K562 (cell line): ENCODE data around the gene NQO2. TPM values are rescaled to one million over a fixed set of nuclear protein-coding genes. Genes with fewer than 3 reads are reported as not detected.

Experiments
- GABPB1 ChIP-seq: sonication (generic); formaldehyde crosslinking; IDR thresholded peaks from 2 replicates; pipeline ENCODE4 v1.8.0; 2022; ENCODE audit warnings: mild to moderate bottlenecking, missing genetic modification reagents
- KDM4B ChIP-seq, 2 experiments: fragments of 450-650 bp in 1 of 2; sonication (generic) in 1 of 2; IDR thresholded peaks; 2 replicates each; pipeline ENCODE4 v1.6.1; 2016 to 2017; ENCODE audit warnings: borderline replicate concordance in 2 of 2, antibody characterized with exemption in 1 of 2, low read depth in 1 of 2, mild to moderate bottlenecking in 1 of 2
- PRMT5 ChIP-seq: sonication (generic); formaldehyde crosslinking; IDR thresholded peaks from 2 replicates; pipeline ENCODE4 v1.5.0; 2020; ENCODE audit warnings: missing genetic modification reagents
- RBBP5 ChIP-seq: fragments of 200-600 bp; sonication (generic); IDR thresholded peaks from 2 replicates; pipeline ENCODE4 v1.6.1; 2012; ENCODE audit warnings: borderline replicate concordance, mild to moderate bottlenecking, low read length, control low read depth, inconsistent platforms; ENCODE audit not compliant: insufficient read depth, poor library complexity, severe bottlenecking
- RBM15 ChIP-seq: fragments of 200-400 bp; formaldehyde crosslinking; IDR thresholded peaks from 2 replicates; pipeline ENCODE4 v1.6.1; 2018; ENCODE audit warnings: mild to moderate bottlenecking, low read length, moderate library complexity; ENCODE audit not compliant: insufficient read depth
- SAP30 ChIP-seq: fragments of 200-600 bp; sonication (generic); IDR thresholded peaks from 2 replicates; pipeline ENCODE4 v1.6.1; 2012; ENCODE audit warnings: borderline replicate concordance, low read depth, mild to moderate bottlenecking, moderate library complexity, low read length, control low read depth, inconsistent platforms; ENCODE audit not compliant: insufficient read depth, poor library complexity, severe bottlenecking
- SREBF1 ChIP-seq: fragments of 150-350 bp; IDR thresholded peaks from 2 replicates; pipeline ENCODE4 v1.6.1; 2014; ENCODE audit warnings: antibody characterized with exemption, low read depth, low read length, borderline replicate concordance
- ZC3H4 ChIP-seq: sonication (generic); formaldehyde crosslinking; IDR thresholded peaks from 2 replicates; pipeline ENCODE4 v1.9.0; 2021; ENCODE audit warnings: missing genetic modification reagents, borderline replicate concordance
- ZNF197 ChIP-seq: fragments of 200-800 bp; sonication (Bioruptor generic); IDR thresholded peaks from 2 replicates; pipeline ENCODE4 v1.6.1; 2016; ENCODE audit warnings: low read depth, missing genetic modification characterization, missing compliant biosample characterization
- polyA plus RNA-seq, 8 experiments: library from polyadenylated mRNA; depleted of rRNA in 4 of 8; stranded (reverse) in 5 of 8; unstranded in 3 of 8; fragments of >200 nt; fragmentation: Nextera tagmentation in 2 of 8; fragmentation: Illumina TruSeq in 1 of 8; extraction: Ambion mirVana in 2 of 8; extraction: Trizol in 1 of 8; gene quantifications; 2 replicates each; pipeline versions ENCODE4 v1.2.1 to v1.2.3, GENCODE V29; 2011 to 2014; ENCODE audit warnings: inconsistent platforms in 1 of 8, missing spikeins in 1 of 8
- total RNA-seq, 7 experiments: library from RNA; depleted of rRNA in 6 of 7; stranded (reverse); fragments of >200 nt in 6 of 7; fragmentation: Illumina TruSeq in 2 of 7; extraction: Trizol in 2 of 7; gene quantifications; 2 replicates each; pipeline versions ENCODE4 v1.2.1 to v1.2.3, GENCODE V29; 2011 to 2021; ENCODE audit warnings: low replicate concordance in 1 of 7
- TF ChIP-seq, protein P1 (sequence below): sonication (generic); IDR thresholded peaks from 2 replicates; pipeline ENCODE4 v1.6.1; 2016
- TF ChIP-seq, protein P2 (sequence below), 2 experiments: fragments of 450-650 bp in 1 of 2; sonication (generic) in 1 of 2; formaldehyde crosslinking in 1 of 2; IDR thresholded peaks in 1 of 2; conservative IDR thresholded peaks in 1 of 2; 2 replicates each; pipeline versions ENCODE4 v1.6.1 to v1.8.1; 2016 to 2023; ENCODE audit warnings: mild to moderate bottlenecking in 2 of 2, moderate library complexity in 2 of 2, inconsistent platforms in 1 of 2, missing genetic modification reagents in 1 of 2
- TF ChIP-seq, protein P3 (sequence below): fragments of 250-450 bp; sonication (Bioruptor Pico); IDR thresholded peaks from 2 replicates; pipeline ENCODE4 v1.4.0; 2020
- TF ChIP-seq, protein P4 (sequence below): fragments of 250-450 bp; sonication (Bioruptor Pico); IDR thresholded peaks from 2 replicates; pipeline ENCODE4 v1.4.0; 2020; ENCODE audit warnings: mild to moderate bottlenecking, moderate library complexity

NQO2 gene
- total and polyA plus RNA-seq, 9 of the 15 experiments (the other 6 are each of a cell fraction or from before 2014, with no cell fraction given) = 54.6 to 214 (median 116) TPM

DNA sequence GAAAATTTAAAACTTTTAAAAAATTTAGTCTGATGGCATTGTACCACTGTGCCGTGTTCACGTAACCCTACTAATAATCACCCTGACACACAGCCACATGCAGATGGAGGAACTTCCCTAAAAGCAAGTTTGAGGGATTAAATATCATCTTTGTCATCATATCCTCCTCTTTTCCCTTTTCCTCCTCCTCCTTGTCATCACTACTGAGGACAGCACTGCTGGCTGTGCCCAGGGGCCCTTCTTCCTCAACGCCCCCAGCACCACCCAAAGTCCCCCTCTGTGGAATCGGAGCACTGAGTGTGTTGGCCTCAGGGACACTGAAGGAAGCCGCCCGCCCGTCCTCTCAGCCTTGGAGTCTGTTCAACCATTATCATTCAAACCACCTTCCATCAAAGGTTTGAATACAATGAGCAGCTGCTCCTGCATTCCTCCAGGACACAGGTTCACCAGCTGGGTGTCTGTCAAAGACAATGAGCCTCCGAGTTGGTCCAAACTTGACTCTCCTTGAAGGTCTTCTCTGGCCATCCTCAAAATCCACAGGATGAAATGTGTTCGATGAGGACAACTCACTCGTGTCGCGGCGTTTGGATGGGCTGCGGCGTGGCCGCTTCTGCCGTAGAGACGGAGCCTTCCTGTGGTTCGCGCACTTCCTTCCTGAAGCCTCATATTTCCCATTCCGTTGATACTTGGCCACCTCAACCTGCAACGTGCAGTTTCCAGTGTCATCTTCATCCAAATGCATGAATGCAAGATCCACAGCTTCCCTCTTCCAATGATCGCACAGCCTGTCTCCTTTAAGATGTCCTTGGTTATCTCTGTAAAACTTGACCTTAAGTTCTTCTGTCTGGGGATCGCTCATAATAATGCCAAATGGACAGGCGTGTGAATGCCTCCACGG lies 23.3 kb downstream of the NQO2 start (continued):
- TF ChIP-seq RBBP5 = no peak
- no peak for TF ChIP-seq SREBF1
- TF ChIP-seq RBM15 = no peak
- no peak for TF ChIP-seq ZNF197 (CRISPR knock-in tag)
- TF ChIP-seq ZC3H4 (CRISPR knock-in tag) = no peak
- TF ChIP-seq GABPB1 (CRISPR knock-in tag) = no peak
- TF ChIP-seq, protein P1, sequence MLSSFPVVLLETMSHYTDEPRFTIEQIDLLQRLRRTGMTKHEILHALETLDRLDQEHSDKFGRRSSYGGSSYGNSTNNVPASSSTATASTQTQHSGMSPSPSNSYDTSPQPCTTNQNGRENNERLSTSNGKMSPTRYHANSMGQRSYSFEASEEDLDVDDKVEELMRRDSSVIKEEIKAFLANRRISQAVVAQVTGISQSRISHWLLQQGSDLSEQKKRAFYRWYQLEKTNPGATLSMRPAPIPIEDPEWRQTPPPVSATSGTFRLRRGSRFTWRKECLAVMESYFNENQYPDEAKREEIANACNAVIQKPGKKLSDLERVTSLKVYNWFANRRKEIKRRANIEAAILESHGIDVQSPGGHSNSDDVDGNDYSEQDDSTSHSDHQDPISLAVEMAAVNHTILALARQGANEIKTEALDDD = no peak
- TF ChIP-seq, protein P2, sequence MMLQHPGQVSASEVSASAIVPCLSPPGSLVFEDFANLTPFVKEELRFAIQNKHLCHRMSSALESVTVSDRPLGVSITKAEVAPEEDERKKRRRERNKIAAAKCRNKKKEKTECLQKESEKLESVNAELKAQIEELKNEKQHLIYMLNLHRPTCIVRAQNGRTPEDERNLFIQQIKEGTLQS (IDR thresholded peaks at IDR 0.05) = no peak
- TF ChIP-seq, protein P2 (CRISPR knock-in tag; conservative IDR thresholded peaks at IDR 0.05) = no peak
- TF ChIP-seq KDM4B (IDR thresholded peaks at IDR 0.05; ENCODE audit: borderline replicate concordance in 2 of 2, low read depth in 1 of 2) = no peak
- no peak for TF ChIP-seq SAP30
- TF ChIP-seq, protein P3, sequence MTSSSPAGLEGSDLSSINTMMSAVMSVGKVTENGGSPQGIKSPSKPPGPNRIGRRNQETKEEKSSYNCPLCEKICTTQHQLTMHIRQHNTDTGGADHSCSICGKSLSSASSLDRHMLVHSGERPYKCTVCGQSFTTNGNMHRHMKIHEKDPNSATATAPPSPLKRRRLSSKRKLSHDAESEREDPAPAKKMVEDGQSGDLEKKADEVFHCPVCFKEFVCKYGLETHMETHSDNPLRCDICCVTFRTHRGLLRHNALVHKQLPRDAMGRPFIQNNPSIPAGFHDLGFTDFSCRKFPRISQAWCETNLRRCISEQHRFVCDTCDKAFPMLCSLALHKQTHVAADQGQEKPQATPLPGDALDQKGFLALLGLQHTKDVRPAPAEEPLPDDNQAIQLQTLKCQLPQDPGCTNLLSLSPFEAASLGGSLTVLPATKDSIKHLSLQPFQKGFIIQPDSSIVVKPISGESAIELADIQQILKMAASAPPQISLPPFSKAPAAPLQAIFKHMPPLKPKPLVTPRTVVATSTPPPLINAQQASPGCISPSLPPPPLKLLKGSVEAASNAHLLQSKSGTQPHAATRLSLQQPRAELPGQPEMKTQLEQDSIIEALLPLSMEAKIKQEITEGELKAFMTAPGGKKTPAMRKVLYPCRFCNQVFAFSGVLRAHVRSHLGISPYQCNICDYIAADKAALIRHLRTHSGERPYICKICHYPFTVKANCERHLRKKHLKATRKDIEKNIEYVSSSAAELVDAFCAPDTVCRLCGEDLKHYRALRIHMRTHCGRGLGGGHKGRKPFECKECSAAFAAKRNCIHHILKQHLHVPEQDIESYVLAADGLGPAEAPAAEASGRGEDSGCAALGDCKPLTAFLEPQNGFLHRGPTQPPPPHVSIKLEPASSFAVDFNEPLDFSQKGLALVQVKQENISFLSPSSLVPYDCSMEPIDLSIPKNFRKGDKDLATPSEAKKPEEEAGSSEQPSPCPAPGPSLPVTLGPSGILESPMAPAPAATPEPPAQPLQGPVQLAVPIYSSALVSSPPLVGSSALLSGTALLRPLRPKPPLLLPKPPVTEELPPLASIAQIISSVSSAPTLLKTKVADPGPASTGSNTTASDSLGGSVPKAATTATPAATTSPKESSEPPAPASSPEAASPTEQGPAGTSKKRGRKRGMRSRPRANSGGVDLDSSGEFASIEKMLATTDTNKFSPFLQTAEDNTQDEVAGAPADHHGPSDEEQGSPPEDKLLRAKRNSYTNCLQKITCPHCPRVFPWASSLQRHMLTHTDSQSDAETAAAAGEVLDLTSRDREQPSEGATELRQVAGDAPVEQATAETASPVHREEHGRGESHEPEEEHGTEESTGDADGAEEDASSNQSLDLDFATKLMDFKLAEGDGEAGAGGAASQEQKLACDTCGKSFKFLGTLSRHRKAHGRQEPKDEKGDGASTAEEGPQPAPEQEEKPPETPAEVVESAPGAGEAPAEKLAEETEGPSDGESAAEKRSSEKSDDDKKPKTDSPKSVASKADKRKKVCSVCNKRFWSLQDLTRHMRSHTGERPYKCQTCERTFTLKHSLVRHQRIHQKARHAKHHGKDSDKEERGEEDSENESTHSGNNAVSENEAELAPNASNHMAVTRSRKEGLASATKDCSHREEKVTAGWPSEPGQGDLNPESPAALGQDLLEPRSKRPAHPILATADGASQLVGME (CRISPR knock-in tag) = no peak; the same call in 1 of the 2 replicates
- TF ChIP-seq, protein P4, sequence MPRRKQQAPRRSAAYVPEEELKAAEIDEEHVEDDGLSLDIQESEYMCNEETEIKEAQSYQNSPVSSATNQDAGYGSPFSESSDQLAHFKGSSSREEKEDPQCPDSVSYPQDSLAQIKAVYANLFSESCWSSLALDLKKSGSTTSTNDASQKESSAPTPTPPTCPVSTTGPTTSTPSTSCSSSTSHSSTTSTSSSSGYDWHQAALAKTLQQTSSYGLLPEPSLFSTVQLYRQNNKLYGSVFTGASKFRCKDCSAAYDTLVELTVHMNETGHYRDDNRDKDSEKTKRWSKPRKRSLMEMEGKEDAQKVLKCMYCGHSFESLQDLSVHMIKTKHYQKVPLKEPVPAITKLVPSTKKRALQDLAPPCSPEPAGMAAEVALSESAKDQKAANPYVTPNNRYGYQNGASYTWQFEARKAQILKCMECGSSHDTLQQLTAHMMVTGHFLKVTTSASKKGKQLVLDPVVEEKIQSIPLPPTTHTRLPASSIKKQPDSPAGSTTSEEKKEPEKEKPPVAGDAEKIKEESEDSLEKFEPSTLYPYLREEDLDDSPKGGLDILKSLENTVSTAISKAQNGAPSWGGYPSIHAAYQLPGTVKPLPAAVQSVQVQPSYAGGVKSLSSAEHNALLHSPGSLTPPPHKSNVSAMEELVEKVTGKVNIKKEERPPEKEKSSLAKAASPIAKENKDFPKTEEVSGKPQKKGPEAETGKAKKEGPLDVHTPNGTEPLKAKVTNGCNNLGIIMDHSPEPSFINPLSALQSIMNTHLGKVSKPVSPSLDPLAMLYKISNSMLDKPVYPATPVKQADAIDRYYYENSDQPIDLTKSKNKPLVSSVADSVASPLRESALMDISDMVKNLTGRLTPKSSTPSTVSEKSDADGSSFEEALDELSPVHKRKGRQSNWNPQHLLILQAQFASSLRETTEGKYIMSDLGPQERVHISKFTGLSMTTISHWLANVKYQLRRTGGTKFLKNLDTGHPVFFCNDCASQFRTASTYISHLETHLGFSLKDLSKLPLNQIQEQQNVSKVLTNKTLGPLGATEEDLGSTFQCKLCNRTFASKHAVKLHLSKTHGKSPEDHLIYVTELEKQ (CRISPR knock-in tag) = no peak
- no peak for TF ChIP-seq PRMT5 (CRISPR knock-in tag)
